ENCODE measurements around the gene RNF207.

RNF207 gene

DNA sequence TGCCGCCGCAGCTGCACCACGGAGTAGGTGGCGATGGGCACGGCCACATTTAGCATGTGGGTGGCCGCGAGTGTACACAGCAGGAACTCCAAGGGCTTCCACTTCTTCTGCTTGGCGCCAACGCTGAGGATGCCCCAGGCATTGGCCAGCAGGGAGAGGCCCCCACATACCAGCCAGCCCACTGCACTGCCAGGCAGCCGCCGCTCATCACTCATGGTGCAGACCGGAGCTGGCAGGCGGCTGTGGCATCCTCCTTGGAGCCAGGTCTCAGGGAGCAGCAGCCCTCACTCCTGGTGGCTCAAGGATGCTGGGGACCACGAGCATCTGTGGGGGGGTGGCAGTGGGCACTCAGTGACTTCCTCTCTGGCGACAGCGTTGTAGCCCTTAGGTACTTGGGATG is 48.8 kb downstream of the RNF207 start:
- TF ChIP-seq YY1 (IDR thresholded peaks at IDR 0.05; ENCODE audit: insufficient read depth, insufficient read length): no peak
- no peak for TF ChIP-seq SUZ12 (IDR thresholded peaks at IDR 0.05; ENCODE audit: extremely low read depth, insufficient read depth, insufficient read length)
- no peak for TF ChIP-seq ZNF274 (IDR thresholded peaks at IDR 0.05; ENCODE audit: low read depth, low read length)
- Histone ChIP-seq H3K4me1 (ENCODE audit: insufficient read depth, insufficient read length) (peaks cover under 1% of the 10 kb centered on the region), H3K9ac (ENCODE audit: insufficient read length, low read depth) (no peak overlapping the region), H3K9me3 (ENCODE audit: insufficient read depth, low read length) (no peaks in the 10 kb centered on the region), H3K36me3 (ENCODE audit: insufficient read depth, insufficient read length, low read length) (no peaks in the 10 kb centered on the region), H3K4me3 (ENCODE audit: insufficient read length, low read depth) (no peak overlapping the region), H3K27me3 (ENCODE audit: insufficient read depth, insufficient read length) (peaks cover 30% of the 10 kb centered on the region)
- no peak for DNase-seq (ENCODE audit: low read depth, low spot score)

DNA sequence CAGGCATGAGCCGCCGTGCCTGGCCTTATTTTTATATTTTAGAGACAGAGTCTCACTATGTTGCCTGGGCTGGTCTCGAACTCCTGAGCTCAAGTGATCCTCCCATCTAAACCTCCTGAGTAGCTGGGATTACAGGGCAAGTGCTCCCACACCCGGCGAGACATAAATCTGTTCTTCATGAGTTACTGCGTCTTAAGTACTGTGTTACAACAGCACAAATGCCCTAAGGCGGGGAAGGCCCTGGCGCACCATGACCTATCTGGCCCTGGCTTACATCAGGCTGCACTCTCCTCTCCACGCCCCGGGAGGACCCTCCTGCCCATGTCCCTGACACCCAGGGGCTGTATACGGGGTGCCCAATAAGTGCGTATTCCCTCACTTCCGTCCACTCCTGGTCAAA is 50.7 kb downstream of the RNF207 start:
- H3K9me3 ChIP-seq (ENCODE audit: insufficient read depth, low read length): no peaks in the 10 kb centered on the region
- no peak for TF ChIP-seq ZNF274 (IDR thresholded peaks at IDR 0.05; ENCODE audit: low read depth, low read length)
- no peak for TF ChIP-seq YY1 (IDR thresholded peaks at IDR 0.05; ENCODE audit: insufficient read depth, insufficient read length)
- TF ChIP-seq SUZ12 (IDR thresholded peaks at IDR 0.05; ENCODE audit: extremely low read depth, insufficient read depth, insufficient read length): no peak
- H3K4me1 ChIP-seq (ENCODE audit: insufficient read depth, insufficient read length): peaks cover 2% of the 10 kb centered on the region
- no peak overlapping the region for H3K4me3 ChIP-seq (ENCODE audit: insufficient read length, low read depth)
- H3K9ac ChIP-seq (ENCODE audit: insufficient read length, low read depth): no peak overlapping the region
- no peaks in the 10 kb centered on the region for H3K36me3 ChIP-seq (ENCODE audit: insufficient read depth, insufficient read length, low read length)
- peaks cover 18% of the 10 kb centered on the region for H3K27me3 ChIP-seq (ENCODE audit: insufficient read depth, insufficient read length)
- DNase-seq (ENCODE audit: low read depth, low spot score): no peak

DNA sequence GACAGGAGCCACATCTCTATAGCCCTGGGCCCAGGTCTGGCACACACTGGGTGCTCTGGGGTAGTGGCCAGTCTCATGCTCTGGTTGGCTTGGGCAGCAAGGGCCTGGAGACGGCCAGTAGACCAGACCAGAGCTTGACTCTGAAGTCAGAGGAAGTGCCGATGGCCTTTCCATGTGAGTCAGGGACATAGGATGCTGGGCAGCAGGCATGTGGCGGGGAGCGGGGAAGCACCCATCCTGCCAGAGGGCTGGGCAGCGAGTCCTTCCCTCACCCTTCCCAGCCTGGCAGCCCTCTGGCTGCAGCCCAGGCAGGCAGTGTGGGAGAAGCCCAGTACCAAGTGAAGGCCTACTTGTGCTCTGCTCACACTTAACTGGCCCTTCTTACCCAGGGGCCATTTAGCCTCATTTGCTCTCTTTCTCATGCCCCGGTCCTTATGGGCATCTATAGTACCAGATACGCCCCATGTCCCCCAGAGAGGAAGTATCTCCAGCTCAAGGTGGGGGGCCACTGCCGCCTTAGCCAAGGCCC is 51.7 kb downstream of the RNF207 start:
- H3K9ac ChIP-seq (ENCODE audit: insufficient read length, low read depth): no peak overlapping the region
- no peak overlapping the region for H3K4me3 ChIP-seq (ENCODE audit: insufficient read length, low read depth)

DNA sequence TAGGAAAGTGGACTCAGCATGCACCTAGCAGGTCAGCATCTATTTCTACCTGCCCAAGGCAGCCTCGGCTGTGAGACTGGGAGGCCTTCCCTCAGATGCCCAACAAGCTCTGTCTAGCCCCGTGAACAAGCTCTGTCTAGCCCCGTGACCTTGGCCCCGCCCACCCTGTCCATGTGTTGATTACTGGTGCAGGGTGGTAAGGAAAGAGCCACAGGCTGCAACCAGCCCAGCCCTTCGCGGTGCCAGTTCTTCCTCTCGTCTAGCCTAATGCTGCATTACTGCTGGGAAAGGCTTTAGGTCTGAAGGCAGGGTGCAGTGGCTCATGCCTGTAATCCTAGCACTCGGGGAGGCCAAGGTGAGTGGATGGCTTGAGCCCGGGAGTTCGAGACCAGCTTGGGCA is 52.8 kb downstream of the RNF207 start:
- H3K36me3 ChIP-seq (ENCODE audit: insufficient read depth, insufficient read length, low read length): no peaks in the 10 kb centered on the region
- TF ChIP-seq SUZ12 (IDR thresholded peaks at IDR 0.05; ENCODE audit: extremely low read depth, insufficient read depth, insufficient read length): no peak
- no peak for DNase-seq (ENCODE audit: low read depth, low spot score)
- H3K4me1 ChIP-seq (ENCODE audit: insufficient read depth, insufficient read length): peaks cover 3% of the 10 kb centered on the region
- H3K9me3 ChIP-seq (ENCODE audit: insufficient read depth, low read length): no peaks in the 10 kb centered on the region
- no peak overlapping the region for H3K4me3 ChIP-seq (ENCODE audit: insufficient read length, low read depth)
- H3K27me3 ChIP-seq (ENCODE audit: insufficient read depth, insufficient read length): peaks cover 21% of the 10 kb centered on the region
- no peak overlapping the region for H3K9ac ChIP-seq (ENCODE audit: insufficient read length, low read depth)

More for the DNA sequence above, 51.7 kb downstream of the RNF207 start:
- H3K27me3 ChIP-seq (ENCODE audit: insufficient read depth, insufficient read length): peaks cover 21% of the 10 kb centered on the region
- TF ChIP-seq YY1 (IDR thresholded peaks at IDR 0.05; ENCODE audit: insufficient read depth, insufficient read length): no peak
- TF ChIP-seq SUZ12 (IDR thresholded peaks at IDR 0.05; ENCODE audit: extremely low read depth, insufficient read depth, insufficient read length): no peak
- DNase-seq (ENCODE audit: low read depth, low spot score): no peak
- no peaks in the 10 kb centered on the region for H3K36me3 ChIP-seq (ENCODE audit: insufficient read depth, insufficient read length, low read length)
- peaks cover 3% of the 10 kb centered on the region for H3K4me1 ChIP-seq (ENCODE audit: insufficient read depth, insufficient read length)
- no peaks in the 10 kb centered on the region for H3K9me3 ChIP-seq (ENCODE audit: insufficient read depth, low read length)

DNA sequence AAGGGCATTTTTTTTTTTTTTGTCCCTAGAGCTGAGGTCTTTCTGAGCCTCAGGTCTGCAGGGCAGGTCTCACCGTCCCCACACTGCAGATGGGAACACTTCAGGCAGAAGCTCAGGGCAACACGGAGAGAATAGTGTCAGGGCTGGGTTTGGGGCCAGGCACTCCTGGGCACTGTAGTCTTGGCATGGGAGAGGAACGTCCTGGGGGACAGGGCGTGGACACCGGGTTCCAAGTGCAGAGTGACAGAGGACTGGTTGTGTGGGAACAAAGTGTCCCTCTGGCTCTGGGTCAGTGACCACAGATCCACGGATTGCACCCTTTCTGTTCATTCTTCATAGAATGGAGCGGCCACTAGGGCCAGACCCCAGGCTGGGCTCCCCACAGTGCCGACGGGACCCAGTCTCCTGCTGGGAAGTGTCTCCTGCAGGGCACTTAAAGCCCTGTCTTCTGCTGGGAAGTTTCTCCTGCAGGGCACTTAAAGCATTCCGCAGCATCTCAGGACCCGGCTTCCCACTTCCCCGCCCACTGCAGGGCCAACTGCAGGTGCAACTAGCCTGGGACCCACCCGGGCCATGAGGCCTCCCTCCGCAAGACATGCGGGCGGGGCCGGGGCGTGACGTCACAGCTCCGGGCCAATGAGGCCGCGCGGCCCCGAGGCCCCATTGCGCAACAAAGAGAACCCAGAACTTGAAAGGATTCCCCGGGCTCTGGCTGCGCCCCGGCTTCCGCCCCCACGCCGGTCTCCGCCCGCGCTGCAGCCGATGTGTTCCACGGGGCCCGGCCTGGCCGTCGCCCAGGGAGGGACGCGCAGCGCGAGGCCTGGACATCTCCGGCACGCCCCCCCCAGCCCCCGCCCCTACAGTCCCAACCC is 53.8 kb downstream of the RNF207 start:
- H3K36me3 ChIP-seq (ENCODE audit: insufficient read depth, insufficient read length, low read length): no peaks in the 10 kb centered on the region
- TF ChIP-seq YY1 (IDR thresholded peaks at IDR 0.05; ENCODE audit: insufficient read depth, insufficient read length) (no peak), SUZ12 (IDR thresholded peaks at IDR 0.05; ENCODE audit: extremely low read depth, insufficient read depth, insufficient read length) (no peak), ZNF274 (IDR thresholded peaks at IDR 0.05; ENCODE audit: low read depth, low read length) (no peak)
- H3K9me3 ChIP-seq (ENCODE audit: insufficient read depth, low read length): no peaks in the 10 kb centered on the region
- H3K4me3 ChIP-seq (ENCODE audit: insufficient read length, low read depth): no peak overlapping the region
- no peak for DNase-seq (ENCODE audit: low read depth, low spot score)
- peaks cover 3% of the 10 kb centered on the region for H3K4me1 ChIP-seq (ENCODE audit: insufficient read depth, insufficient read length)
- H3K27me3 ChIP-seq (ENCODE audit: insufficient read depth, insufficient read length): peaks cover 21% of the 10 kb centered on the region
- H3K9ac ChIP-seq (ENCODE audit: insufficient read length, low read depth): no peak overlapping the region

DNA sequence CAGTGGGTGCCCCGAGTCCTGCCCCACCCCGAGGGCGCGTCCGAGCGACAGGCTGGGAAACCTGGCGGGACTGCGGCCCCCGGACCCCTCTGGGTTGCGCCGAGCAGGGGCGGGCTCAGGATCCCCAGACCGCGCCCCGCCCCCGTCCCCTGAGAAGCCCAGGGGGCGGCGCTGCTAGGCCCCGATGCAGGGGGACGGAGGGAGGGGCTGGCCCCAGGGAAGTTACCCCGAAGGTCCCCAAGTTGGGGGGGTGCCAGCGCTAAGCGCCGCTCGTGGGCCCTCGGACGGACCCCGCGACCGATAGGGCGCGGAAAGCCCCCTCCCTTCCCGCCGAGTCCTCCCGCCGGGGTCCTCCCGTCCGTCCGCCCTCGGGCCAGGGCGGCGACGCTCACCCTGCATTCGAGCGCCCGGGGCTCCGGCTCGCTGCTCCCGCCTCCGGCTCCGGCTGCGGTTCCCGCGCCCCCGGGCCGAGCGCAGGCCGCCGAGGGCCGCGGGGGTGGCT is 54.6 kb downstream of the RNF207 start:
- H3K9me3 ChIP-seq (ENCODE audit: insufficient read depth, low read length): no peaks in the 10 kb centered on the region
- H3K27me3 ChIP-seq (ENCODE audit: insufficient read depth, insufficient read length): peaks cover 21% of the 10 kb centered on the region
- H3K4me1 ChIP-seq (ENCODE audit: insufficient read depth, insufficient read length): peaks cover 3% of the 10 kb centered on the region
- TF ChIP-seq ZNF274 (IDR thresholded peaks at IDR 0.05; ENCODE audit: low read depth, low read length): no peak
- no peak for TF ChIP-seq YY1 (IDR thresholded peaks at IDR 0.05; ENCODE audit: insufficient read depth, insufficient read length)
- TF ChIP-seq SUZ12 (IDR thresholded peaks at IDR 0.05; ENCODE audit: extremely low read depth, insufficient read depth, insufficient read length): no peak
- DNase-seq (ENCODE audit: low read depth, low spot score): no peak
- no peaks in the 10 kb centered on the region for H3K36me3 ChIP-seq (ENCODE audit: insufficient read depth, insufficient read length, low read length)
- peak overlapping the region; percentile 18 for H3K4me3 ChIP-seq (ENCODE audit: insufficient read length, low read depth)
- no peak overlapping the region for H3K9ac ChIP-seq (ENCODE audit: insufficient read length, low read depth)

DNA sequence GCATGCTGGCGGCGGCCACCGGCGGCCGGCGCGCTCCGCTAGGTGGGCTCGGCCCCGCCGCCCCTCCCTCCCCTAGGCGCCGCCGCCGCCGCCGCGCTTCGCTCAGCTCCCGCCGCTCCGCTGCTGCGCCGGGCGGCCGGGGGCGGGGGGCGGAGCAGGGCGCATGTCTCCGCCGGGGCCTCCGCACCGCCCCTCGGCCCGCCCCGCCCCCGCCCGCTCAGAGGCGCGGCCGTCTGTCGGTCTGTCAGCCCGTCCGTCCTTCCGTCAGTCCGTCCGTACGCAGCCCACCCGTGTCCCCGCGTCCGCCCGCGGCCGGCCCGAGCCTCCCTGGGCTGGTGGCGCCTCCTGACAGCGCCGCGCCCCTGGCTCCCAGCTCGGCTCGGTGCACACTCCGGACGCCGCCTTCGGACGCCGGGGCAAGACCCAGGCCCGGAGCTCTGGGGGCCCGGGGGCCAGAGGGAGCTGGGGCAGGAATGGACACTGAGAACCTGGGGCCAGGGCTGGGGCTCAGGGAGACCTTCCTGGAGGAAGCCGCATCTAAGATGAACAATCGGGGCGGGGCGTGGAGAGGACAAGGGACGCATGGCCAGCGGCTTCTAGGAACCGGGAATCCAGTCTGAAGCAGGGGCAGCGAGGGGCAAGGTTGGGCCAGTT is 55.2 kb downstream of the RNF207 start, which contains the start of gene GPR153:
Gene GPR153, minus strand, starts transcription at position 138 of the 654 bp plus-strand sequence. CDS start 6,193 bp downstream, outside the sequence.
- H3K4me3 ChIP-seq (ENCODE audit: insufficient read length, low read depth): peak within 1 kb of the TSS; percentile 18
- no peaks in the 10 kb centered on the region for H3K36me3 ChIP-seq (ENCODE audit: insufficient read depth, insufficient read length, low read length)
- peaks cover 3% of the 10 kb centered on the region for H3K4me1 ChIP-seq (ENCODE audit: insufficient read depth, insufficient read length)
- no peak for TF ChIP-seq ZNF274 (IDR thresholded peaks at IDR 0.05; ENCODE audit: low read depth, low read length)
- no peak for TF ChIP-seq YY1 (IDR thresholded peaks at IDR 0.05; ENCODE audit: insufficient read depth, insufficient read length)
- TF ChIP-seq SUZ12 (IDR thresholded peaks at IDR 0.05; ENCODE audit: extremely low read depth, insufficient read depth, insufficient read length): no peak
- DNase-seq (ENCODE audit: low read depth, low spot score): no peak
- peaks cover 21% of the 10 kb centered on the region for H3K27me3 ChIP-seq (ENCODE audit: insufficient read depth, insufficient read length)
- no peaks in the 10 kb centered on the region for H3K9me3 ChIP-seq (ENCODE audit: insufficient read depth, low read length)
- H3K9ac ChIP-seq (ENCODE audit: insufficient read length, low read depth): no peak within 1 kb of the TSS

Data from NT2/D1 (cell line).